Bronchial epithelial cell (primary cell): ENCODE results near the gene COQ8A. TPM values are rescaled to one million over a fixed set of nuclear protein-coding genes. Genes with fewer than 3 reads are reported as not detected.
"Not testable (repeated sequence)": the region's sequence is repeated elsewhere in the genome, so short reads cannot be mapped to it uniquely, and the experiment has no call there.

Experiments used
- DNase-seq: peaks from one replicate; pipeline ENCODE4 v3.0.0-alpha.2; 2010; ENCODE audit warnings: low read depth
- FAIRE-seq: peaks from 2 replicates; lab custom pipeline; 2011; peaks lifted over from hg19 to GRCh38; lab: Jason Lieb, UNC
- H3K27me3 ChIP-seq: 2 replicates; pipeline ENCODE4 v1.5.1; 2011; ENCODE audit warnings: low read length; ENCODE audit not compliant: control insufficient read depth, insufficient read depth
- H3K36me3 ChIP-seq: 2 replicates; pipeline ENCODE4 v1.5.1; 2011; ENCODE audit warnings: low read length; ENCODE audit not compliant: control insufficient read depth, insufficient read depth
- H3K4me3 ChIP-seq: 2 replicates; pipeline ENCODE4 v1.5.1; 2011; ENCODE audit warnings: mild to moderate bottlenecking, low read depth, low read length, control low read depth
- total RNA-seq: library from RNA; depleted of rRNA; stranded (reverse); fragments of >200 nt; gene quantifications from 2 replicates; pipeline ENCODE4 v1.2.1, GENCODE V29; 2014
- TF ChIP-seq, protein P1 (sequence below): IDR thresholded peaks from 2 replicates; pipeline ENCODE4 v1.5.1; 2011; ENCODE audit warnings: mild to moderate bottlenecking, moderate library complexity, low read length, control low read depth, inconsistent platforms; ENCODE audit not compliant: insufficient read depth, severe bottlenecking

The COQ8A gene
- total RNA-seq, 1 donor from 2014 or later: 6.1 TPM

GRCh38 chr1:226915672-226915995, 24.5 kb upstream of the COQ8A start:
- no peak for DNase-seq
- Histone ChIP-seq H3K27me3 (no peaks in the 10 kb centered on the region), H3K4me3 (no peak overlapping the region), H3K36me3 (no peaks in the 10 kb centered on the region)
- TF ChIP-seq, protein P1, sequence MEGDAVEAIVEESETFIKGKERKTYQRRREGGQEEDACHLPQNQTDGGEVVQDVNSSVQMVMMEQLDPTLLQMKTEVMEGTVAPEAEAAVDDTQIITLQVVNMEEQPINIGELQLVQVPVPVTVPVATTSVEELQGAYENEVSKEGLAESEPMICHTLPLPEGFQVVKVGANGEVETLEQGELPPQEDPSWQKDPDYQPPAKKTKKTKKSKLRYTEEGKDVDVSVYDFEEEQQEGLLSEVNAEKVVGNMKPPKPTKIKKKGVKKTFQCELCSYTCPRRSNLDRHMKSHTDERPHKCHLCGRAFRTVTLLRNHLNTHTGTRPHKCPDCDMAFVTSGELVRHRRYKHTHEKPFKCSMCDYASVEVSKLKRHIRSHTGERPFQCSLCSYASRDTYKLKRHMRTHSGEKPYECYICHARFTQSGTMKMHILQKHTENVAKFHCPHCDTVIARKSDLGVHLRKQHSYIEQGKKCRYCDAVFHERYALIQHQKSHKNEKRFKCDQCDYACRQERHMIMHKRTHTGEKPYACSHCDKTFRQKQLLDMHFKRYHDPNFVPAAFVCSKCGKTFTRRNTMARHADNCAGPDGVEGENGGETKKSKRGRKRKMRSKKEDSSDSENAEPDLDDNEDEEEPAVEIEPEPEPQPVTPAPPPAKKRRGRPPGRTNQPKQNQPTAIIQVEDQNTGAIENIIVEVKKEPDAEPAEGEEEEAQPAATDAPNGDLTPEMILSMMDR: no peak
- FAIRE-seq: no peak

- no peak for DNase-seq
- Histone ChIP-seq H3K4me3 (no peak overlapping the region), H3K27me3 (no peaks in the 10 kb centered on the region), H3K36me3 (no peaks in the 10 kb centered on the region)
- FAIRE-seq: no peak
- TF ChIP-seq, protein P1: no peak
Measured at GRCh38 chr1:226916497-226916896, 23.6 kb upstream of the COQ8A start.

- TF ChIP-seq, protein P1: no peak
- FAIRE-seq: no peak
- no peaks in the 10 kb centered on the region for H3K36me3 ChIP-seq
- no peak overlapping the region for H3K4me3 ChIP-seq
- DNase-seq: no peak
- no peaks in the 10 kb centered on the region for H3K27me3 ChIP-seq
Measured at GRCh38 chr1:226919587-226919986, 20.5 kb upstream of the COQ8A start.

DNA sequence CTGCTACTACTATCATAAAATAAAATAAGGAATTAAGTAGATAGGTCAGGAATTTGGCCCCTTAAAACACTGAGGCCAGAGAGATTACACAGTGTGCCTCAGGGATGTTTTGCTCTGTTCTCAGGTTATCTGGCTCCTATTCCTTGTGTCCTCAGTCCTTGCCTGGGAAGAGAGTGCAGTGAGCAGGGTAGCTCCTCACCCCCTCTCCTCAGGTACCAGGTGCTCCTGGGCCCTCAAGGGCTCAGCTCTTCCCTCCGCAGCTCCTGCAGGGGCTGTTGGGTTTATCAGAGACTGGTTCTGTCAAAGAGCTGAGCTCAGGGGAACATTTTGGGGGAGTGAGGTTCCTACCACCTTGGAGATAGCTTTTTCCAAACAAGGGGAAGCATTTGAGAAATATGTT, 20.1 kb upstream of the COQ8A start:
- no peak for DNase-seq
- no peaks in the 10 kb centered on the region for H3K27me3 ChIP-seq
- H3K36me3 ChIP-seq: no peaks in the 10 kb centered on the region
- TF ChIP-seq, protein P1: no peak
- no peak overlapping the region for H3K4me3 ChIP-seq
- FAIRE-seq: no peak

DNA sequence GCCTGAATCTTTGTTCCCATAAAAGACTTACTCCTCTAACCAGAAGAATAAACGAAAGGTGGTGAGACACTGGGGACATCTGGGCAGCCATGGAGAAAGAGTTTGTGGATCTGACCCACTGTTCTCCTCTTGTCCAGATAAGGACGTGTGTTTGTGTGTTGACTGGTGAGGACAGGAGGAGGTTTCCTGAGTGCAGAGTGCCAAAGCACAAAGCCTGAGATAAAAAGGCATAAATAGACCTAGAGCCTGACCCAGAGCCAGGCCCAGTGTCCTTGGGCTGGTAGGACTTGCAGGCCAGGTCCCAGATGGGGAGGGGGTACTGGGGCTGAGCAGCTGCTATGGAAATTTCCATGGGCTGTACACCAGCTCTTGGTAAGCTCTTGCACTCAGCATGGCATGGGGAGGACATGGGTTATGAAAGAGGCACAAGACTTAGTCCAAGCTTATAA, 19.6 kb upstream of the COQ8A start:
- Histone ChIP-seq H3K4me3 (no peak overlapping the region), H3K27me3 (no peaks in the 10 kb centered on the region), H3K36me3 (no peaks in the 10 kb centered on the region)
- TF ChIP-seq, protein P1: no peak
- DNase-seq: no peak
- no peak for FAIRE-seq

DNA sequence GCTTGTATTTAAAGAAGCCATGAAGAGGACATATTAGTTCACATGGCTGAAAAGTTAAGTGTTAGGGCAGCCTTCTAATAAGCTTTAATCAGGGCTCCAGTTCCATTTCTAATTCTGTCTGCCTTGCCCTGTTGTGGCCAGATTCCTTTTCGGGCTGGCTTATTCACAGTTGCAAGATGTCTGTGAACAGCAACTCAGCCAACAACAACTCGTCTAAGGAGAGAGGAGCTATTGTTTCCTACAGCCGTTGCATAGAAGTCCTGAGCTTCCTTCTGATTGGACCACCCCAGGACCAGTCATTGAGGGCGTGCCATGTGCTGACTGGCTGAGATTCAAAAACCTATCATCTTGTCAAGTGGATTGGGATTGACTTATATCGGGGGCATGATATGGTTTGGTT, 18.6 kb upstream of the COQ8A start:
- no peak for FAIRE-seq

GRCh38 chr1:226929260-226930111, 10.6 kb upstream of the COQ8A start:
- not testable (repeated sequence) for H3K36me3 ChIP-seq, H3K27me3 ChIP-seq, DNase-seq, FAIRE-seq, H3K4me3 ChIP-seq

More for the DNA sequence above, 18.6 kb upstream of the COQ8A start:
- Histone ChIP-seq H3K36me3 (no peaks in the 10 kb centered on the region), H3K4me3 (no peak overlapping the region), H3K27me3 (no peaks in the 10 kb centered on the region)
- TF ChIP-seq, protein P1: no peak
- DNase-seq: no peak
